ENCODE results near the gene RBMXL3. TPM values are rescaled to one million over a fixed set of nuclear protein-coding genes. Genes with fewer than 3 reads are reported as not detected.

RBMXL3 gene
- total and polyA plus RNA-seq, 2 of the 8 experiments (the other 6 are each of a cell fraction or from before 2014, with no cell fraction given) = not detected

GRCh38 chrX:115174548-115174947 lies 14.7 kb upstream of the RBMXL3 start (continued):
- TF ChIP-seq JUN (IDR thresholded peaks at IDR 0.05; ENCODE audit: low read depth, low read length) = no peak
- TF ChIP-seq RBBP5 (IDR thresholded peaks at IDR 0.05; ENCODE audit: borderline replicate concordance, low read depth, low read length) = no peak
- no peak for TF ChIP-seq TCF12 (IDR thresholded peaks at IDR 0.05; ENCODE audit: low read depth, low read length)
- no peak for TF ChIP-seq SP4 (IDR thresholded peaks at IDR 0.05; ENCODE audit: low read length)

All from H1 (cell line).